SK-N-MC (cell line): Measurements from ENCODE around the gene RFC2.

Source experiments
- EZH2 ChIP-seq: fragments of 200-600 bp; sonication (generic); IDR thresholded peaks from one replicate; pipeline ENCODE4 v1.6.1; 2017; ENCODE audit warnings: antibody characterized with exemption
- FOXP2 ChIP-seq: optimal IDR thresholded peaks from 2 replicates; pipeline ENCODE3; 2011; ENCODE audit warnings: mild to moderate bottlenecking, moderate library complexity; ENCODE audit not compliant: insufficient read depth; ENCODE audit errors: extremely low read length, control extremely low read depth
- POLR2AphosphoS5 ChIP-seq: IDR thresholded peaks from 2 replicates; pipeline ENCODE4 v1.6.1; 2012; ENCODE audit warnings: mild to moderate bottlenecking, low read depth, low read length, borderline replicate concordance

GRCh38 chr7:74183142-74183541 lies 71.1 kb downstream of the RFC2 start:
- TF ChIP-seq EZH2 (no peak), POLR2AphosphoS5 (no peak), FOXP2 (no peak)
